GM12878 (cell line): ENCODE measurements around the gene SP110. TPM values are rescaled to one million over a fixed set of nuclear protein-coding genes. Genes with fewer than 3 reads are reported as not detected.

Experiments
- BHLHE40 ChIP-seq, 2 experiments: fragments of 450-650 bp in 1 of 2; IDR thresholded peaks; 2 replicates each; pipeline ENCODE4 v1.6.1; 2011 to 2017; ENCODE audit warnings: low read depth in 2 of 2, borderline replicate concordance in 1 of 2, improper control_type of control experiment in 1 of 2, low read length in 1 of 2, mild to moderate bottlenecking in 1 of 2
- CBX5 ChIP-seq: sonication (generic); IDR thresholded peaks from 2 replicates; pipeline ENCODE4 v1.6.1; 2016; ENCODE audit warnings: low read depth, moderate library complexity, mild to moderate bottlenecking, inconsistent platforms
- EGR1 ChIP-seq, 2 experiments: IDR thresholded peaks; 1 replicate in 1 of 2; 2 replicates in 1 of 2; pipeline ENCODE4 v1.6.1; 2011 to 2012; ENCODE audit warnings: low read depth in 2 of 2, low read length in 2 of 2, borderline replicate concordance in 1 of 2, mild to moderate bottlenecking in 1 of 2, moderate library complexity in 1 of 2
- ETV6 ChIP-seq, 2 experiments: fragments of 450-650 bp in 1 of 2; IDR thresholded peaks in 1 of 2; conservative IDR thresholded peaks in 1 of 2; 2 replicates each; pipeline ENCODE4 v1.6.1; 2014; ENCODE audit warnings: antibody characterized with exemption in 1 of 2, borderline replicate concordance in 1 of 2, low read depth in 1 of 2, mild to moderate bottlenecking in 1 of 2, moderate library complexity in 1 of 2
- FOS ChIP-seq: IDR thresholded peaks from 3 replicates; pipeline ENCODE4 v1.6.1; 2011; ENCODE audit warnings: borderline replicate concordance; ENCODE audit not compliant: insufficient read length; ENCODE audit errors: extremely low read depth
- JUNB ChIP-seq: IDR thresholded peaks from 2 replicates; pipeline ENCODE4 v1.6.1; 2016; ENCODE audit warnings: antibody characterized with exemption, mild to moderate bottlenecking
- MTA3 ChIP-seq: IDR thresholded peaks from 2 replicates; pipeline ENCODE4 v1.6.1; 2012; ENCODE audit warnings: low read length, inconsistent platforms, borderline replicate concordance
- NFYA ChIP-seq: IDR thresholded peaks from 2 replicates; pipeline ENCODE4 v1.6.1; 2011; ENCODE audit warnings: low read depth, mild to moderate bottlenecking, low read length, improper control_type of control experiment, borderline replicate concordance
- NR2C2 ChIP-seq: IDR thresholded peaks from 2 replicates; pipeline ENCODE4 v1.6.1; 2011; ENCODE audit warnings: borderline replicate concordance, low read depth; ENCODE audit not compliant: control insufficient read depth, insufficient read length
- NR2F1 ChIP-seq: fragments of 450-650 bp; conservative IDR thresholded peaks from 2 replicates; pipeline ENCODE4 v1.6.1; 2017; ENCODE audit warnings: mild to moderate bottlenecking
- PBX3 ChIP-seq: IDR thresholded peaks from 2 replicates; pipeline ENCODE4 v1.6.1; 2011; ENCODE audit warnings: mild to moderate bottlenecking, low read depth, low read length, moderate library complexity; ENCODE audit not compliant: insufficient replicate concordance
- POLR2A ChIP-seq: IDR thresholded peaks from 2 replicates; pipeline ENCODE4 v1.6.1; 2011; ENCODE audit warnings: low read depth, mild to moderate bottlenecking, low read length
- POU2F2 ChIP-seq: IDR thresholded peaks from 3 replicates; pipeline ENCODE4 v1.6.1; 2011; ENCODE audit warnings: low read depth, mild to moderate bottlenecking, low read length, borderline replicate concordance
- RAD21 ChIP-seq: IDR thresholded peaks from 2 replicates; pipeline ENCODE4 v1.6.1; 2011; ENCODE audit warnings: mild to moderate bottlenecking, low read depth, low read length, moderate library complexity; ENCODE audit not compliant: insufficient read depth
- RUNX3 ChIP-seq: IDR thresholded peaks from 2 replicates; pipeline ENCODE4 v1.6.1; 2012; ENCODE audit warnings: low read length, inconsistent platforms
- SMAD5 ChIP-seq: IDR thresholded peaks from 2 replicates; pipeline ENCODE4 v1.6.1; 2016; ENCODE audit warnings: antibody characterized with exemption, low read depth
- SUPT20H ChIP-seq: IDR thresholded peaks from 2 replicates; pipeline ENCODE4 v1.6.1; 2011; ENCODE audit warnings: low read depth, mild to moderate bottlenecking, low read length, moderate library complexity, borderline replicate concordance; ENCODE audit not compliant: control insufficient read depth
- TCF3 ChIP-seq: IDR thresholded peaks from 2 replicates; pipeline ENCODE4 v1.6.1; 2012; ENCODE audit warnings: low read depth, mild to moderate bottlenecking, low read length, borderline replicate concordance; ENCODE audit not compliant: insufficient read depth
- USF2 ChIP-seq: IDR thresholded peaks from 2 replicates; pipeline ENCODE4 v1.6.1; 2011; ENCODE audit warnings: low read depth, low read length, improper control_type of control experiment, borderline replicate concordance
- ZNF687 ChIP-seq: fragments of 450-650 bp; IDR thresholded peaks from 2 replicates; pipeline ENCODE4 v1.6.1; 2017; ENCODE audit warnings: mild to moderate bottlenecking, moderate library complexity
- polyA plus RNA-seq, 11 experiments: library from polyadenylated mRNA; depleted of rRNA in 4 of 11; unstranded in 6 of 11; stranded (reverse) in 5 of 11; fragments of >200 nt; fragmentation: Nextera tagmentation in 4 of 11; fragmentation: Illumina TruSeq in 1 of 11; extraction: Ambion mirVana in 4 of 11; extraction: Trizol in 1 of 11; gene quantifications; 1 replicate in 1 of 11; 2 replicates in 10 of 11; pipeline versions ENCODE4 v1.2.1 to v1.2.3, GENCODE V29; 2011 to 2016; ENCODE audit warnings: inconsistent platforms in 2 of 11, missing spikeins in 2 of 11, low read depth in 1 of 11
- total RNA-seq, 4 experiments: library from RNA; depleted of rRNA in 3 of 4; stranded (reverse); fragments of >200 nt in 3 of 4; fragmentation: Illumina TruSeq in 1 of 4; extraction: Trizol in 1 of 4; gene quantifications; 2 replicates each; pipeline versions ENCODE4 v1.2.1 to v1.2.3, GENCODE V29; 2013 to 2021

SP110 gene
- total and polyA plus RNA-seq, 10 of the 15 experiments (the other 5 are each of a cell fraction or from before 2014, with no cell fraction given) = 81.2 to 149 (median 100) TPM

- peak; percentile 51; the same call in 1 of the 2 replicates for TF ChIP-seq ZNF687
- TF ChIP-seq ETV6 (conservative IDR thresholded peaks at IDR 0.05 in 1 of 2, IDR thresholded peaks at IDR 0.05 in 1 of 2; ENCODE audit: borderline replicate concordance in 1 of 2, low read depth in 1 of 2) = peak in 1 of 2 experiments; percentile 67; a peak in 1 of 4 replicates
- no peak for TF ChIP-seq FOS
- no peak for TF ChIP-seq USF2
- no peak for TF ChIP-seq JUNB
- no peak for TF ChIP-seq SUPT20H
- no peak for TF ChIP-seq BHLHE40 (IDR thresholded peaks at IDR 0.05; ENCODE audit: borderline replicate concordance in 1 of 2, low read depth in 2 of 2, low read length in 1 of 2)
- peak; percentile 55 for TF ChIP-seq RUNX3
- TF ChIP-seq TCF3 = no peak
- TF ChIP-seq NR2F1 = no peak
- peak; percentile 65 for TF ChIP-seq SMAD5
- peak; percentile 91 for TF ChIP-seq POLR2A
- no peak for TF ChIP-seq CBX5
- TF ChIP-seq PBX3 = no peak
- no peak; a peak in 1 of 3 replicates for TF ChIP-seq EGR1 (IDR thresholded peaks at IDR 0.05; ENCODE audit: borderline replicate concordance in 1 of 2, low read depth in 2 of 2, low read length in 2 of 2)
- 0 out of 2 replicates have a peak, but pooled peaks have one; percentile 69 for TF ChIP-seq MTA3
- no peak for TF ChIP-seq NR2C2
- peak; percentile 23; the same call in 1 of the 3 replicates for TF ChIP-seq POU2F2
- no peak for TF ChIP-seq RAD21
- TF ChIP-seq NFYA = no peak
Measured at GRCh38 chr2:230219419-230220331, at the start of gene SP110 (continued).
